AG08395 (cell line): Measurements from ENCODE around the gene CLIC3.
A peak's percentile ranks its signal among the peaks of the same experiment; 100 is the strongest.

ENCODE experiments used
- DNase-seq: peaks from one replicate; pipeline ENCODE4 v3.0.0; 2012; ENCODE audit warnings: mixed read lengths, low spot score

The CLIC3 gene

DNA sequence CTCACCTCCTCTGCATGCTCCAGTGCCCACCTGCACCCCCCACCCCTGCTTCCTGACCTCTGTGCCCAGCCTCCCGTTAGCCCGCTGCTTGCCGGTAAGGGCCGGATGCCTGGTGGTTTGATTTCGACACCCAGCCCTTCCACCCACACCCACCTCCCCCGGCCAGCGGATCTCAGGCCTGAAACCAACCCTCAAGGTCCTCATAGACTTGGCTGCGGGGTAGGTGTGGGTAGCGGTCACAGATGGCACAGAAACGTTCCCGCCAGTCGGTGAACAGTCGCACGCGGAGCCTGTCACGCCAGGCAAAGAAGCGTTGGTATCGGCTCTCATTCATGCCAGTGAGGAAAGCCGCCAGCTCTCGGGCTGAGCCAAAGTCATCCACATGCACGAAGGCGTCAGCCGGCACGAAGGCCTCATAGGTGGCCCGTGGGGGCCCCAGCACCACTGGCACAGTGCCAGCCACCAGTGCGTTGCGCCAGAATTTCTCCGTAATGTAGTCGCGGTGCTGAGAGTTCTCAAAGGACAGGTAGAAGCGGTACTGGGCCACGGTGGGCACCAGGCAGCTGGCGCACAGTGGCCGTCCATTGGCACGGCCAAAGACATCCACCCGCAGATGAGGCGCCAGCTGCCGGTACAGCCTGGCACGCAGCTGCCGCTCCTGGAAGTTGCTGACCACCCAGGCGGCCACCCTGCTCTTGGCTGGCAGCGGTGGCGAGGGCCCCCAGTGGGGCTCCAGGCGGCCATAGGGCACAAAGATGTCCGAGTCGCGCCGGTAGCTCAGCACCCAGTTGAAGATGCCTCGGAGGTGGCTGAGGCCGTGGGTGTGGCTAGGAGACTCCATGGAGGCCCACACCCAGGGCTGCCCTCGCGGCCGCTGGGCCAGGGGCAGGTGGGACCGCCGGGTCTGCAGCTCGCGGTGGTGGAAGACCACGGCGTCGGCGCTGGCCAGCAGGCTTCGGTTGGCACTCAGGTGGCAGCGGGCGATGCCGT, 34.5 kb upstream of the CLIC3 start:
- DNase-seq, result no peak

DNA sequence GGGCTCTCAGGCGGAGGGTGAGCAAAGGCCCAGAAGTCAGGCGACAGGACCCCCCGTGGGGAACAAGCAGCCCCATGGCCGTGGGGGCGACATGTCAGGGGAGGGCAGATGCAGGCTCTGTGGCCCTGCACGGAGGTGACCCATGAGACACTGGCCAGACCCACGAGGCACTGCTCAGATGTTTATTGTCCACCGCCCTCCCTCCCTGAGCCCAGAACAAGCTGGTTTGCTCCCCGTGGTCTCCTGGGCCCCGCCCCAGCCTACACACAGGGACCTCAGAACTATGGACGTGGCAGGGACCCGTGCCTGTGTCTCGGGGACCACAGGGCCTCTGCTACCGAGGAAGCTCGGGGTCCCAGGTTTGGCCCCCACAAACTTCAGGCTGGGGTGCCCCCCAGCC, 33.6 kb upstream of the CLIC3 start:
- DNase-seq, result no peak

DNA sequence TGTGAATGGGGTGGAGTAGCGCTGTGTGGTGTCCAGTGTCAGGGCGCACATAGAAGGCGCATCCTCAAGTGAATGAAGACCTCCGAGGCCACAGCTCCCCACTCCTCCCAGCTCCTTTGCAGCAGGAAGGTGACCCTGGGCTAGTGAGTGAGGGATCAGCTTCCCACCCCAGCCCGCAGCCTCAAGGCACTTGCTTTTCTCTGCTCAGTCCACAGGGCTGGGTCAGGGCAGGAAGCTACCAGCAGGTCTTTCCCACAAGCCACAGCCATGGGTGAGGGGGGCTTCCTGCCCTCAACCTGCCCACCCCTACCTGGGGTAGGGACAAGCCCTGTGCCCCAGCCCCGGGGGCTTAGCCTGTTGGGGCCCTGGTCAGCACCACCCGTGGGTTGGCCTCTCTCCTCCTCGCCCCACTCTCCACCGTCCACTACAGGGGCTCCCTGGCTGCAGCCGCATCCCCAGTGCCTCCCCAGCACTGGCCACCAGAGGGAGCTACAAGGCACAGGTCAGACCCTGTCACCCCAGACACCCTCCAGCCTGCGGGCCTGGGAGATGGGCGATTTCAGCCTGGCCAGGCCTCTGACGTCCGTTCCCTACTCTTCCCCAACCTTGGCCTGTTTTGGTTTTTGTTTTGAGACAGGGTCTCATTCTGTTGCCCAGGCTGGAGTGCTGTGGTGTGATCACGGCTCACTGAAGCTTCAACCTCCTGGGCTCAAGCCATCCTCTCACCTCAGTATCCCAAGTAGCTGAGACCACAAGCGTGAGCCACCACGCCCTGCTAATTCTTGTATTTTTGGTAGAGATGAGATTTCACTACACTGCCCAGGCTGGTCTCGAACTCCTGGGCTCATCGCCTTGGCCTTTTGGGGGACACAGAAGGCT, 32.9 kb upstream of the CLIC3 start:
- DNase-seq, result peak; percentile 74

- DNase-seq, result peak; percentile 76
These were observed 32.1 kb upstream of the CLIC3 start for GRCh38 chr9:137028263-137029057.

DNA sequence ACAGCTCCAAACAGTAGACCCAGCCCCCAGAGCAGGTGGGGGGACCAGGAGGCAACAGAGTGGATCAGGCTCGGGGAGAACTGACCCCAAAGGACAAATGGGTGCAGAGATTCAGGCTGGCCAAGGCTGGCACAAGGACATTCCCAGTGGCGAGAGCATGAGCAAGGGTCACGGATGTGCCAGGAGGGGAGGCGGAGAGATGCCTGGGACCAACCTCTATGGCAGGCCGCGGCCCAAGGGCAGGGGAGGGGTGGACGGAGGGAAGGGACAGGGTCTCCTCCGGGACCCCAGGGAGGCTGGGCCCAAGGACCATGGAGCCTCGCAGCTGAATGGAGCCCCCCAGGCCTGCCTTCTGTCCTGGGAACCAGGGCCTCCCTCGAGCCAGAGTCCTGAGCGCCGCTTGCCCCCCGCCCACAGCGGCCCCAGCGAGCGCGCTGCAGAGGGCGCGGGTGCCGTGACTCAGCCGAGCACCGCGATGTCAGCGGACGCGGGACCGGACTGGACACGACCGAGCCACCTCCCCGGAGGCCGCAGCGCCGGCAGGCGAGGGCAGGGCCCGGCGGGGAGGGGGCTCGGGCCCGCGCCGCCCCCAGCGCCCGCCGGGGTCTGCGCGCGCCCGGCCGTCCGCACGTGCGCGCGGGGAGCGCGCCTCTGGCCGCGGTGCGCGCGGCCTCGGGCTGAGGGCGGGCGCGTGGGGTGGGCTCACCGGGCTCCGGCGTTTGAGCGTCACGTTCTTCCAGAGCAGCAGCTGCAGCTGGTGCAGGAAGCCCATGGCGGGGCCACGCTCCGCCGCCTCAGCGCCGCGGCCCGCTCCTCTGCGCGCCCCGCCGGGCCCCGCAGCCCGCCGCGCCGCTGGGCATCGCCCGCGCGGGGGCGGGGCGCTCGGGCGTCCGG, 31.2 kb upstream of the CLIC3 start, which contains the start of gene ABCA2:
Gene ABCA2 (minus strand): TSS at position 869 of the 894 bp plus-strand sequence. CDS start 97 bp downstream, at position 772.
- no peak for DNase-seq

GRCh38 chr9:137026828-137027227, 30.5 kb upstream of the CLIC3 start:
- no peak for DNase-seq

- DNase-seq, result no peak
These were observed 30.0 kb upstream of the CLIC3 start for GRCh38 chr9:137026384-137026783.

GRCh38 chr9:137025517-137025966, 29.2 kb upstream of the CLIC3 start:
- no peak for DNase-seq

DNA sequence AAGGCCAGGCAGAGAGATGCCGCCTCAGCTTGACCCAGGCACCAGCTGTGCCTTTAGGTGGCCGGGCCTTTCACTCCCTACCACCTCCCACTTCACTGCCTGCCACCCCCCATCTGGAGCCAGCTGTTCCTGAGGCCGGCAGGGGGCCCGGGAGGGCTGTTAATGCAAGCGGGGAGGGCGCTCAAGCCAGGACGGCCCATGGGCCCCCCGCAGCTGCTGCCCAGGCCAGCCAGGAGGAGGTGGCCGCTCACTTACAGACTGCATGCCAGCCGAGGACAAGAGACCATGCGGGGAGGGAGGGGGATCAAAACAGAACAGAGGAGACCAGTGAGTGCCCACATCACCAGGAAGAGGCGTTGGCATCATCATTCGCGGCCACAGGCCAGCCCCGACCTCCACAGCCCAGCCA, 27.2 kb upstream of the CLIC3 start:
- DNase-seq, result no peak

DNA sequence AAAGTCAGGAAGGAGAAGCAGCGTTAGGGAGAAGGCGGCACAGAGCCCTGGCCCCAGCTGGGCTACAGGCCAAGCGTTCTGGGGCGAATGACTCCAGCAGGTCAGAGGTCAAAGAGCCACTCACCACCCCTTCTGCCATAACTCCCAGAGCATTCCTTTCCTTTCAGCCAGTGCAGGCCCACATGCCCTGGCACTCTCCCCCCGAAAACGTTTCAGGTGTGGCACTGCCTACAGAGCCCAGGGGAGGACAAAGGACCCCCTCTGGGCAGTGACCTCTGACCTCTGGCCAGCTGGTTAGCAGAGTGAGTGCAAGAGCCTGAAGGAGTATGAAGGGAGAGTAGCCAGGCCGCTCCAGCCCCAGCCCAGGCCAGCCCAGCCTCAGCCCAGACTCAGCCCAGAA, 26.8 kb upstream of the CLIC3 start:
- no peak for DNase-seq

DNA sequence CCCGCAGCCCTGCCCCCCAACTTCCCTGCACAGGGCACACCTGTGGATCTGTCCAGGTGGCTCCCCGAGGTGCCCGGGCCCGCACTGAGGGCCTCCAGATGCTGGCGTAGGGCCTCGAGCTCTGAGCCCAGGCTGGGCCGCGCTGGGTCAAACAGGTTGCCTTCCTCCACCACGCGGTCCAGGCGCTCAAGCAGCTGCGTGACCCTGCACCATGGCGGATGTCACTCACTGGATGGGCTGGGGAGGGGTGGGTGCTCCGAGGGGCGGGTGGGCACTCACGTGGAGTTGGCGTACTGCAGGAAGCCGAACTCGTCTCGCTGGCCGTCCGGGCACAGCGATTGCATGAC, 26.3 kb upstream of the CLIC3 start:
- no peak for DNase-seq

DNA sequence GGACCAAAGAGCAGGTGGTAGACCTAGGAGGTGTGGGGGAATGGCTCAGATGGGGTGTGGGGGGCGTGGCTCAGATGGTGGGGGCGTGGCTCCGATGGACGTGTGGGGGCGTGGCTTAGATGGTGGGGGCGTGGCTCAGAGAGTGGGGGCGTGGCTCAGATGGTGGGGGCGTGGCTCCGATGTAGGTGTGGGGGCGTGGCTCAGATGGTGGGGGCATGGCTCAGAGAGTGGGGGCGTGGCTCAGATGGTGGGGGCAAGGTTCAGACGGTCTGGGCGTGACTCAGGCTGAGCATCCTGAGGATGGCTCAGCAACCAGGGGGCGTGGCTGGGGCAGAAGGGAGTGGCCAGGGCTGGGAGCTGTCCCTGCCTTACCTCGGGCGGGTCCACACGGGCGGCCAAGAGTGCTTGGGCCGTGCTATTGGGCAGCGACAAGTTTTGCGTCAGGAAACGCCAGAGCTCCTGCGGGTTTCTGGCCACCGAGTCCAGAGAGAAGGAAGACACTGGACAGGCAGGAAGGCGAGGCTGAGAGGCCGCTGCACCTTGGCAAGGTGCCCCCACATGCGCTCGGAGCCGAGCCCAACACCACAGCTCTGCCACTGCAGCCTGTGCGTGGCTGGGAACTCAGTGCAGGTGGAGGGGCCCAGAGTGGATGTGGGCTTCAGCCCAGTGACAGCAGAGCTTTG, 25.8 kb upstream of the CLIC3 start:
- peak; percentile 69 for DNase-seq

- DNase-seq, result no peak
These were observed 25.2 kb upstream of the CLIC3 start for GRCh38 chr9:137021568-137021978.

DNA sequence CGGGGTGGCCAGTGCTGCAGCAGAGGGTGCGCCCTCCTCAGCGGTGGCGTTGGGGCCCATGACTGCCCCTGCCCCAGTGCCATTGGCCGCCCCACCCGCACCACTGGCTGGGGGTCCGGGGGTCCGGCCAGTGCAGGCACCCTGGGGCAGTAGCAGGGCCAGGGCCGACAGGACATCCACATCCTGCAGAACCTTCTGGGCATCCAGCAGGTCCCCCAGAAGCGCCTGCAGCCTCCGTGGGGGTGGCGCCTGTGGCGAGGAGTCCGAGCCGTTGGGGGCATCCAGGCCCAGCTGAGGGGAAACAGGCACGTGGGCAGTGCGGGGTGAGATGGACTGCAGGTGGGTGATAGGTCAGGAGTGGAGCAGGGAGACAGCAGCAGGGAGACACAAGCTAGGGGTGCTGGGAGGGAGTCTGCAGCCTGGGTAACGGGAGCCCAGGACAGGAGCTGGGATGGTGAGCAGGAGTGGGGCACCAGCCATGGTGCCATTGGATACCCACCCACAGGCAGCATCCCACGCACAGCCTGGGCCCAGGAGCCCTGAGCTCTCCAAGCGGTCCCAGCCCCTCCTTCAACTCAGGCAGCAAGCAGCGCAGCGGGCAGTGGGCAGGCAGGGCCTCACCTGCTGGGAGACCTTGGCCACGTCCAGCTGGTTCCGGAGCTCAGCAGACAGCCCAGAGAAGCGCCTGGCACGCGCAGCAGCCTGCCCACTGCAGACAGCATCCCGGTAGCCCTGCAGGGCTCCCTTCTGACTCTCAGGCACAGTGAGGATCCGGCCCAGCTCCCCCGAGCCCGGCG, 24.6 kb upstream of the CLIC3 start:
- no peak for DNase-seq

DNA sequence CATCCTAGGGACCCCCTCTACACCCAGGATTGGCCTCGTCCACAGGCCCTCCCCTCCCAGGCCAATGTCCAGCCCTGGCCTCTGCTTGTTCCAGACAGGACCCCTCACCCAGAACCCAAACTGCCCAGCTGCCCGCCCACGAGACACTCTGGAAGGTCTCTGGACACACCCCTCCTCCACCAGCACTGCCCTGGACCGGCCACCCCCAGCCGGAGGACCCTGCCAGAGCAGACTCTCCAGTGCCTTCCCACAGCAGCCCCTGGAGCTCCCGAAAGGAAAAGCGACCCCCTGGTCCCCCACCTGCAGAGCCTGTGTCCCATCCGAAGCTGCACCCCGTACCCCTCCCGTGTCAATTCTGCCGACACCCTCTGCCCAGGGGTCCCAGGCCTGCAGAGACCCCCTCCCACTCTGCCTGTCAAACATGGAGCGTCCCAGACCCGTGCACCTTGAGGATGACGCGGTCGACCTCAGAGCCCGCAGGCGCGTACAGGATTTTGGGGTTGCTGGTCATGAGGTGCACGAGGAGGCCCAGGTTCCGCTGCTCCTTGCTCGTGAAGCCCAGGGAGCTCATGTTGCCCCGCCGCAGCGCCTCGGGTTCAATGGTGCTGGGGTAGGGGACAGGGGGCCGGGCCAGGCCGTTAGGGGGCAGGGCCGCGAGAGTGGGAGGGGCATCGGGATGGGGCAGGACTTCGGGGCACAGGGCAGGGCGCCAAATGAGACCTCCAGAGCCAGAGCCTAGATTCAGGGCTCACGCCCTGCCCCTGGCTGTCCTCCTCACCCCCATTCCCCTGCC, 23.7 kb upstream of the CLIC3 start:
- DNase-seq, result no peak

DNA sequence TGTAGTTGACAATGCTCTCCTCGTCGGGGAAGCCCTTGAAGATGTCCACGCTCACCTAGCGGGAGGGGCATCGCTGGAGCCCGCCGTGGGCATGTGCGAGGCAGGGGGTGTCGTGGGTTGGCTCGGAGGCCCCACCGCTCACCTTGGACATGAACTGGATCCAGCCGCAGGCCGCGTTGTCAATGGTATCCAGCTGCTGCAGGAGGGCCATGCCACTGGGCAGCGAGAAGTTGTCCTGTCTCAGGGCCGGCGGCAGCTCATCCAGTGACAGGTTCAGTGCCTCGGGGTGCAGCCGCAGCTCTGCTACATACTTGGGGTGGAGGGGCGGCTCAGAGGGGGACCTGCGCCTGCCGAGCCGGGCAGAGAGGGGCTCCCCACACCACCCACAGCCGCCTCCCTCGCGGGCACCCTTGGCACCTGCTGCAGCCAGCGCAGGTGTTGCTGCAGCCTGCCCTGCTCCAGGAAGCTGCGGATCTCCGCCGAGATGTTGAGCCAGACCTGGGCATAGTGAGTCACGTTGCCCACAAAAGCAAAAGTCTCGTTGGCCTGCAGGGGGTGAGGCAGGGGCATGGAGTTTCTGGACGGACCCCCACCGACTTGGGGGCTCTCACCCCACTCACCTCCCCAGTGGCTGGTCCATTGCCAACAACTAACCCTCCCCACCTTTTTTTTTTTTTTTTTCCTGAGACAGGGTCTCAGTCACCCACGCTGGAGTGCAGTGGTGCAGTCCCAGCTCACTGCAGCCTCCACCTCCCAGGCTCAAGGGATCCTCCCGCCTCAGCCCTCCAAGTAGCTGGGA, 22.6 kb upstream of the CLIC3 start:
- no peak for DNase-seq

DNA sequence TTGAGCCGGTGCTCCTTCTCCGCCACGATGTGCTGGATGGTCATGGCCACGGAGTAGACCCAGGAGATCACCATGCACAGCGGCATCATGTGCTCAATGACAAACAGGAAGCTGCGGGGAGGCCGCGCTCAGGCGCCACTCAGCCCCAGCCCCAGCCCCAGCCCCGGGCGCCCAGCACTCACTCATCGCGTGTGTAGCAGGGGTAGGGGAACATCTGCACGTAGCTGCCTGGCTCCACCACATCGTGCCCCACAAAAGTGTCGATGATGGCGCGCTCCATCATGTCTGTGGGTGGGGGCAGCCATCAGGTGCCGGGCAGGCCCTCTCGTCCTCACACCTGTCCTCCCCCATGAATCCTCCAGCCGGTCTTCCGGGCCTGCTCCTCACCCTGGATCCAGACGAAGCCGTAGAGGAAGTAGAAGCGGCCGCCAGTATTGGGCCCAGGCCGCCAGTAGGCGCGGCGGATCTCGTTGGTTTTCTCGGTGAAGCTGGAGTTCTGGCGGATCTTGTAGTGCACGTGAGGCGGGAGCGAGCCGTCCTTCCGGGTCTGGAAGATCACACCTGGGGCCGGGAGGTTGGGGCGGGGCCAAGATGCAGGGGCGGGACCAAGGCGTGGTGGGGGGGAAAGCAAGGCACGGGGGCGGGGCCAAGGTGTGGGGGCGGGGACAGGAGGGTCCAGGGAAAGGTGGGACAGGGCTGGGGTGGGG, 21.6 kb upstream of the CLIC3 start:
- DNase-seq, result no peak
